Dedifferentiated amniotic fluid mesenchymal stem cell (primary cell): ENCODE results near the gene SRSF5.

Experiments
- DNase-seq: peaks from one replicate; pipeline ENCODE4 v3.0.0-alpha.2; 2016; ENCODE audit errors: extremely low spot score

SRSF5 gene

GRCh38 chr14:69770559-69770958 is 3.6 kb downstream of the SRSF5 start:
- DNase-seq = no peak

DNA sequence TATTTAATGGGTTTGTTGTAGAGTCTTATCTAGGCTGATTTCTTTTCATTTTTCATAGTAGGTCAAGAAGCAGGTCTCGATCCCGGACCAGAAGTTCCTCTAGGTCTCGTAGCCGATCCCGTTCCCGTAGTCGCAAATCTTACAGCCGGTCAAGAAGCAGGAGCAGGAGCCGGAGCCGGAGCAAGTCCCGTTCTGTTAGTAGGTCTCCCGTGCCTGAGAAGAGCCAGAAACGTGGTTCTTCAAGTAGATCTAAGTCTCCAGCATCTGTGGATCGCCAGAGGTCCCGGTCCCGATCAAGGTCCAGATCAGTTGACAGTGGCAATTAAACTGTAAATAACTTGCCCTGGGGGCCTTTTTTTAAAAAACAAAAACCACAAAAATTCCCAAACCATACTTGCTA is 4.2 kb downstream of the SRSF5 start:
- no peak for DNase-seq

DNA sequence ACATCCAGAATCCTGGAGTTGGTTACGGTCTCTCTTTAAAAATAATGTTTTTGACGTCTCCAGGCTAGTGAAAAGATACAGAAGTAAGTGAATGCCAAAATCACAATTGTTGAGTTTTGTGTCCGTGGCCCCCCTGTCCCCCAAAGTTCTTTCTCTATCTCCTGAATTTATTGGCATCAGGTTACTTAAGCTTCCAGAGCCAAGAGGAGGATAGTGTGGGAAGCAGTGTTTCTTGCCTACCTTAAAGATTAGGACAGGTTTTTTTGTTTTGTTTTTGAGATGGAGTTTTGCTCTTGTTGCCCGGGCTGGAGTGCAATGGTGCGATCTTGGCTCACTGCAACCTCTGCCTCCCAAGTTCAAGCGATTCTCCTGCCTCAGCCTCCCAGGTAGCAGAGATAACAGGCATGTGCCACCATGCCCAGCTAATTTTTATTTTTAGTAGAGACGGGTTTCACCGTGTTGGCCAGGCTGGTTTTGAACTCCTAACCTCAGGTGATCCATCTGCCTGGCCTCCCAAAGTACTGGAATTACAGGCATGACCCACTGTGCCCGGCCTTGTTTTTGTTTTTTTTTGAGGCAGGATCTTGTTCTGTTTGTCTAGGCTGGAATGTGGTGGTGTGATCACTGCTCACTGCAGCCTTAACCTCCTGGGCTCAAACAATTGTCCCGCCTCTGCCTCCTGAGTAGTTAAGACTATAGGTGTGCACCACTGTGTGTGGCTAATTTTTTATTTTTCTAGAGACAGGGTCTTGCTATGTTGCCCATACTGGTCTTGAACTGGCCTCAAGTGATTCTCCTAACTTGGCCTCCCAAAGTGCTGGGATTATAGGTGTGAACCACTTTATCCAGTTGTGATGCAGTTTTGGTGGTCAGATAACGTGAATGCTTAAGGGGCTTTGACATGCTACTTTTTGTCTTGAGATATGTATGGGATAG is 5.4 kb downstream of the SRSF5 start:
- DNase-seq = no peak

DNA sequence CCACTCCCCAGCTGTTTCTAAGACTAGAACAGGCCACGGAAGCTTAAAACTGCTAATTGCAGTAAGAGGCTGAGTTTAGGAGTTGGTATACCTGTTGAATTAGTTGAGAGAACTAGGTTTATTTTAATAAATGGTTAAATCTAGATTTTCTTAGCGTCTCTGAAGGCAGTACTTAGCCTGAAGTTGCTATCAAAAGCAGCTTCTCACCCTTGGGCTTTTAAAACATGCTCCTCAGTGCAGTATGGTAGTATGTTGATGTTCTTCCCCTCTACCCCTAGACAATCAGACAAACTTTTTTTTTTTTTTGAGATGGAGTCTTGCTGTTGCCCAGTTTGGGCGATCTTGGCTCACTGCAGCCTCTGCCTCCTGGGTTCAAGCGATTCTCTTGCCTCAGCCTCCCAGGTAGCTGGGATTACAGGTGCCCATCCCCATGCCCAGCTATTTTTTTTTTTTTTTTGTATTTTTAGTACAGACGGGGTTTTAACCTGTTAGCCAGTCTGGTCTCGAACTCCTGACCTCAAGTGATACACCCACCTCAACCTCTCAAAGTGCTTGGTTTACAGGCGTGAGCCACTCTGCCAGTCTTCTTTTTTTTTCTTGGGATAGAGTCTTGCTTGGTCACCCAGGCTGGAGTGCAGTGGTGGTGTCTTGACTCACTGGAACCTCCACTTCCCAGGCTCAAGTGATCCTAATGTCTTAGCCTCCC is 6.8 kb downstream of the SRSF5 start:
- DNase-seq = no peak

GRCh38 chr14:69775012-69775411 is 8.1 kb downstream of the SRSF5 start:
- DNase-seq = no peak

- no peak for DNase-seq
Measured at GRCh38 chr14:69776875-69777453, 10.0 kb downstream of the SRSF5 start.

DNA sequence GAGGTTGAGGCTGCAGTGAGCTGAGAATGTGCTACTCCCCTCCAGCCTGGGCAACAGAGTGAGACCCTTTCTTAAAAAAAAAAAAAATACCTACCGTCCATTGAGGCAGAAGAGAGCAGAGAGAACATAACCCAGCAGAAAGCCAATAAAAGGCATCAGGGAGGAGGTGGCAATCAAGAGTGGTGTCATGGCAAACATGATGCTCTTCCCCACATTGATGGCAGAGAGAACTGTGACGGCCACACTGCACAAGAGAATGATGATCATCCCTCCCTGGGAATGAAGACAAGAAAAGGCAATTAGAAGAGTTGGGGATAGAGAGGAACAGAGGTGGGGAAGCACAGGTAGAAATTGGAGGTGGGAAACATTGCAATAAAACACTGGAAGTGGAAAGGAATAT is 12.1 kb downstream of the SRSF5 start:
- DNase-seq = no peak

DNA sequence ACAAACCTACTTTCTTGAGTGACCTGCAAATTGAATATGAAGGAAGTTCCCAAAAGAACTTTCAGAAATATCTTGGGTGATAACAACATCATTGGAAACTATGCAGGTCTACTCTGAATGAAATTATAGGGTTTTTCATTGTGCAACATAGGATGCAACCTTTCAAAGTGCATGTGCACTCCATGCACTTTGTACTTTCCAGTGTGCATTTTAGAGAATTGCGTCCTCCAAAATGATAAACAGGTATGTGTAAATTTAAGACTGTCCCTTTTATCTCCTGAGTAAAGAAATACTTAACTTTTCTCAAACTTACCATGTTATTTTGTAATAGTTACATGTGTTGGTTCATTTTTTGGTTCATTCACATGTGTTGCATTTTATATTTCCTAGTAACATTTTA is 13.2 kb downstream of the SRSF5 start:
- no peak for DNase-seq

GRCh38 chr14:69780952-69781351 is 14.0 kb downstream of the SRSF5 start:
- no peak for DNase-seq

GRCh38 chr14:69784942-69785341 is 18.0 kb downstream of the SRSF5 start:
- DNase-seq = no peak

- DNase-seq = no peak
Measured at GRCh38 chr14:69786603-69787002, 19.7 kb downstream of the SRSF5 start.

DNA sequence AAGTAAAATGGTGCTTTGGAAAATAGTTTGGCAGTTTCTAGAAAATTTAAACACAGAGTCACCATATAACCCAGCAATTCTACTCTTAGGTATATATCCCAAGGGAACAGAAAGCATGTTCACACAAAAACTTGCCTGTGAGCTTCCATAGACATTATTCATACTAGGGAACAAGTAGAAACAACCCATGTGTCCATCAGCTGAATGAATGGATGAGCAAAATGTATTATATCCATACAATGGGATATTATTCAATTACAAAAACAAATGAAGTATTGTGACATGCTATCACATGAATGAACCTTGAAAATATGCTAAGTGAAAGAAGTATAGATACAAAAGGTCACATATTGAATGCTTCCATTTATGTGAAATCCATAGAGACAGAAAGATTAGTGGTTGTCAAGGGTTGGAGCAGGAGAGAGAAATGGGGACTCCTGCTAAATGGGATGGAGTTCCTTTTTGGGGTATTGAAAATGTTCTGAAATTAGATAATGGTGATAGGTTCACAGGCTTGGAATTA is 22.2 kb downstream of the SRSF5 start:
- no peak for DNase-seq

- no peak for DNase-seq
Measured at GRCh38 chr14:69792887-69793421, 26.0 kb downstream of the SRSF5 start.

GRCh38 chr14:69794791-69795190 is 27.8 kb downstream of the SRSF5 start:
- no peak for DNase-seq

DNA sequence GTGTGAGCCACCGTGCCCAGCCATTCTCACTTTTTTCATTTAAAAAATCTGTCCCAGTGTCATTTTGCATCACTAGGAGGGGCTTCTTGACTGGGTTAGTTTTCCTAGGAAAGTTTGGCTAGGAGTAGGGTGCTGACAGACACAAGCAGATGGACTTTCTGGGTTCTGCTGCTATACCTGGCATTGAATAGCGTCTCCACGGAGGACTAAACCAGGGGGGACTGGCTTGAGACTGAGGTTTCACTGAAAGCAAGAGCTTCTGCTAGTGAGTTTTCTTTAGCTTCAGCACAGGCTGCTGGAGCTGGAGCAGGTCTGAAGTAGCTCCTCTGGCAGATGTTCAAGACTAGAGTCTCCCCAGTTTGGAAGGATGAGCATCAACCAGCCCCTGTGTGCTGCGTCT is 28.7 kb downstream of the SRSF5 start:
- no peak for DNase-seq

- DNase-seq = no peak
Measured at GRCh38 chr14:69796797-69797500, 30.0 kb downstream of the SRSF5 start, which contains the start of gene SLC10A1. Gene SLC10A1, minus strand, starts transcription at chr14:69797241. Its CDS starts 86 bp downstream, at chr14:69797155.

DNA sequence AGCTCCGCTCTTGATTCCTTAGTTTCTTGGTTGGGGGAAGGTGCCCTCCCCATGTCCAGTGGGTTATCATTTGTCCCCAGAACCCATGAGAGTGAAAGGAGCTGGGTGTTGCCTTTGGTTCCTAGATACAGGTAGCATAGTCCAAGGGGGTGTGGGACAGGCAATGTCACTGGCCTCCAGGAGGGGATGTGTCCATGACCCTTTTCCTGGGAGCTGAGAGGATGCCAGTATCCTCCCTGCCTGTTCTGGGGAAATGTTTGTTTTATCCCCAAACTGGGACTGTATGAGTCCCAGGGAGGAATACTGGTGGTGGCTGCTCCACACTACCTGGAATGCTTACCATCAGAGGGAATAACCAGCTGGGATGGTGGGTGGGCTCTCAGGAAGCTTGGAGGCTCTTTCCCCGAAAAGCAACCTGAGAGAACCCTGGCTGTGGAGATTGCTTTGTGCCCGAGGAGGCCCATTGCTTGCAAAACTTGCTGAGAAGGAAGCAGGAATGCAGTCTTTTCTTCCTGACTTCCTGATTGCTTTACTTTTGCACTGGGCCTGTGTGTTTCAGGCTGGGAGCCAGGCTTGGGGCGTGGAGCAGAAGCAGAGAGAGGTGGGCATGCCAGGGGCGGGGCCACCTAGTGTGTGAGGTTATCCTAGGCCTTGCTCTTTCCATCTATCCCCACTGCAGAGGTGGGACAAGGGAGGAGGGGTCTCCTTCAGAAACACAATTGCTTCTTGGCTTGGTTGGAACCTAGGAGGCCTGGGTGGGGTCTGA is 30.8 kb downstream of the SRSF5 start:
- no peak for DNase-seq

DNA sequence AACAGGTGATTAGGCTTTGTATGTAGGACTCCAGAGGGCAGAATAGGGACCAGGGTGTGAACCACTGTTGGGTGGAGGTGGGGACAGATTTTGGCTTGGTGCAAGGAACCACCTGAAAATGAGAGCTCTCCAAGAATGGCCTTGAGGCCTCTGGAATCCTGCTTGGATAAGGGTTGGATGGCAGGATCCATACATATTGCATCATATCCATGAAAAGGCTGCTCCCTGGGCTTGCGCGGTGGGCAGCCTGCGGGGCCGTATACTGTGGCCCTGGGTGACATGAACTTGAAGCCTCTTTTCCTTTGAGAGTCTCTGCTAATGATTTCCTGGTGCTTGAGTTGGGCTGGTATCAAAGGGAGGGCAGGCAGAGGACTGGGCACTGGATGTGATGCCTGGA is 31.4 kb downstream of the SRSF5 start:
- DNase-seq = no peak

DNA sequence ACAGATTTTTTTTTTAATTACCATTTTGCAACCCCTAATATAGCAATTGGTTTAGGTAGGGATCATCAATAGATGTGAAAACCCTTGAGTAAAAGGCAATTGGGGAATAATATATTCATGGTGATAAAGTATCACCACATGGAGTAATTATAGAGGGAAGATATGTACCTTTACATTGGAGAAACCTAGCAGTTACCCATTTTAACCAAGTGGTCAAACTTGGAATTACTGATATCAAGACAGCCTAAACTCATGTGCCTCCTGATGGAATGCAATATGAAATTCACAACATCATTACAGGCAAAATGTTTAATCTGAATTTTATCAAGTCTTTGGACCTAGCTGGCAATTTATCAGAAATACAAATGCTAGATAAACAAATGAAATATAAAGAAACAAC is 36.8 kb downstream of the SRSF5 start:
- DNase-seq = no peak

DNA sequence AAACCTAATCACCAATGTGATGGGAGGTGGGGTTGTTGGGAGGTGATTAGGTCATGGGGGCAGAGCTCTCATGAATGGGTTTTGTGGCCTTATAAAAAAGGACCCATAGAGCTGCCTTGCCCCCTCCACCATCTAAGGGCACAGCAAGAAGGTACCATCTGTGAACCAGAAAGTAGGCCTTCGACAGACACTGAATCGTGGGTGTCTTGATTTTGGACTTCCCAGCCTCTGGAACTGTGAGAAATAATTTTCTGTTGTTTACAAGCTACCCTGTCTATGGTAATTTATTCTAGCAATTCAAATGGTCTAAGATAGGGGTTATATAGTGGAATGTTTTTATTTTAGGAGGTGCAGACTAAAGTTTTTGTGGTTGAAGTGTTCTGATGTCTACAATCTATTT is 38.0 kb downstream of the SRSF5 start:
- no peak for DNase-seq

- DNase-seq = no peak
Measured at GRCh38 chr14:69807192-69807591, 40.2 kb downstream of the SRSF5 start.
